NK-92 (cell line): ENCODE measurements around the gene PDE6A.

Experiments
- DNase-seq: peaks from one replicate; lab custom pipeline; 2025; ENCODE audit not compliant: unreplicated experiment; lab: John Stamatoyannopoulos, UW

Gene PDE6A

DNA sequence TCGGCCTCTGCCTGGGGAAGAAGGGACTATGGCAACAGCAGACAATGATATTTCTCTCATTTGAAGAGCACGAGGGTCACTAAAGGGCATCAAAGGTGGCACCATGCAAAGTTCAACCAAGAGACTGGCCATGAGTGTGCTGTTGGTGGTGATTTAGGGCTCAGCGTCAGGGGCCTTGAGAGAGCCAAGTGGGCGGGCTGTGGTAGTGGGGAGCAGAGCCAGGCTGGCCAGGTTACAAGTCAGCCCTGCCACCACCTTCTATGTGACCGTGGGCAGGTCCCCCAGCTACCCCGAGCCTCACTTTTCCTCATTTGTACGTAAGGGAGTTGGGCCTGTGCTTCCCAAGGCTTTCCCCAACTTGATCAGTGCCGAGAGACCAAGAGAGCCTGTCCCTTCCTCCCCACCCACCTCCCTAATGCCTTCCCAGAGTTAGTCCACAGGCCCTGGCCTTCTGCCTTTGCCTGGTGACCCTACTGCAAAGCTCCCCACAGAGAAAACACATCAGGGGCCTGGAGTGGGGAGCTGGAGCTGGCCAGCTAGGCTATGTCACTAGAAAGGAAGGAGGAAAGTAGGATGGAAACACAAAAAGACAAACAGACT is 104.3 kb downstream of the PDE6A start:
- no peak for DNase-seq

DNA sequence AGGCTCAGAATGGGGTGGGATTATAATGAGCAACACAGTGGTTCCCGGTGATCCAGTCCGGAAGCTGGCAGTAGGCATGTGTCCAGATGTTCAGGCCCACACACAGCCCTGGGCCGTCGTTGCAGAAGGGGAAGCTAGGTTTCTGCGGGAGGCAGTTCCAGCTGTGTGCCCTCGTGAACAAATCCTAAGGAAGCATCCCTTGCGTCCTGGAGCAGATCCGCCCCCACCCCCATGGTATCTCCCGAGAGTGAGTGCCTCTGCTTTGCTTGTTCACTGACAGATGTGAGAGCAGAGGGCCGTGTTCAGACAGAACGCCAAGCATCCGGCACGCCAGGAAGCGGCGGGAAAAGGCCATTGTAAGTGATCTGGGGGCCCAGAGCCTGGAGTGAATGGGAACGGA is 104.8 kb downstream of the PDE6A start:
- no peak for DNase-seq

DNA sequence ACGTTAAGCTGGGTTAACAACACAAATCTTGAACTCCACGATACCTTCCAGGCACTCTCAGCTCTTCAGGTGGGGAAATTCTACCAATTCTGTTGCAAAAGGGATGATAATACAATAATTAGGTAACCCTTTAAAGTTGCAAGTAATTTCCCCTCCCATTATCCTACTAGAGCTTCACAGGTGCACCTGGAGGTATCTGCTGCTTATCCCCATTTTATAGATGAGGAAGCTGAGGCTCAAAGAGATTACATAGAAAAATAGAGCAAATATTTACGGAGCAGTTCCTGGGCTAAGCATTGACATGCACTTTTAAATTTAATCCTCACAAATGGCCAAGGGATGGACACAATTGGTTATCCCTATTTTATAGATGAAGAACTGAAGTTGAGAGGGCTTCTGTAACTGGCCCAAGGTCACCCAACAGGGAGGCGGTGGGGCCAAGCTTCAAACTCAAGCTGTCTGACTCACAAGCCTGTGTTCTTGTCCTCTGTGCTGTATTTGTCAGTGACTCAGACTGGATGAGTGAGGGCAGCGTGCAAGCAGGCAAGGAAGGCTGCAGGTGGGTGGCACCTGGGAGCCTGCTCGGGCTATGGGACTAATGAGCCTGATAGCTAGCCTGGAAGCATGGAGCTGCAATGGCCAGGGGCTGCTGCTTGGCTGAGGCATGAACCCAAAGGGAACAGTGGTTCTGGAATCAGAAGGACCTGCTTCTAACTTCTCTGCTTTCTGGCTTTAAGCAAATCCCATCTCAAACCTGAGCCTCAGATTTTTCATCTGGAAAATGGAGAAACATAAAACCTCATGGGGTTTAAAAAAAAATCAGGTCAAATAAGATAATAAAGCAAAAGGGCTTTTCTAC is 105.5 kb downstream of the PDE6A start:
- no peak for DNase-seq

DNA sequence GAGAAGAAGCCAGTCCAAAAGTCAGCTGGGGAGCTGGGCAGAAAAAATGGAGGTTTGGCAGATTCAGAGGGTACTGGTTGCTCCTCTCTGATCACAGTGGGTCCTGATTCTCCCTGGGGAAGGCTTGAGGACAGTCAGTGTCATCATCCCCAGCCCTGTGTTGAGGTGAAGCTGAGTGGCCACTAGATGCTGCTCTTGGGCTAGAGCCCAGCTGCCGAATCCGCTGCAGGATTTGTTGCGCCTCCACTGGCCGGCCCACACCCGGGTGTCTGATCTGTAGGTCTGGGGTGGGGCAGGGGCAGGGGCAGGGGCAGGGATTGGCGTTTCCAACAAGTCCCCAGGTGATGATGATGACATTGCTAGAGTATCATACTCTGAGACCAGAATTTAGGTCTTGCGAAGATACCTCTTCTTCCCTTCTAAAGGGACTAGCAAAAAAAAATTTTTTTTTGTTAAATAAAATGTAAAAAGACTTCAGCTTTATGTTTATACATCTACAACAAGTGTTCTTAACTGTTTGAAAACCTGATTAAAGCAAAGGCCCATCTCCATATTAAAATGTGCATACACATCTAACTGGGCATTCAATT is 106.8 kb downstream of the PDE6A start:
- DNase-seq = no peak

DNA sequence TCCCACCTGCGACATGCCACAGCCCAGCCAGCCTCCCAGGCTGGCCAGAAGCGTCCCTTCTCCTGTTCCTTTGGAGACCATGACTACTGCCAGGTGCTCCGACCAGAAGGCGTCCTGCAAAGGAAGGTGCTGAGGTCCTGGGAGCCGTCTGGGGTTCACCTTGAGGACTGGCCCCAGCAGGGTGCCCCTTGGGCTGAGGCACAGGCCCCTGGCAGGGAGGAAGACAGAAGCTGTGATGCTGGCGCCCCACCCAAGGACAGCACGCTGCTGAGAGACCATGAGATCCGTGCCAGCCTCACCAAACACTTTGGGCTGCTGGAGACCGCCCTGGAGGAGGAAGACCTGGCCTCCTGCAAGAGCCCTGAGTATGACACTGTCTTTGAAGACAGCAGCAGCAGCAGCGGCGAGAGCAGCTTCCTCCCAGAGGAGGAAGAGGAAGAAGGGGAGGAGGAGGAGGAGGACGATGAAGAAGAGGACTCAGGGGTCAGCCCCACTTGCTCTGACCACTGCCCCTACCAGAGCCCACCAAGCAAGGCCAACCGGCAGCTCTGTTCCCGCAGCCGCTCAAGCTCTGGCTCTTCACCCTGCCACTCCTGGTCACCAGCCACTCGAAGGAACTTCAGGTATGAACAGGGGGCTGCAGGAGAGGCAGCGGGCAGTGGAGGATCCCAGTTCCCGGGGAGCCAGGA is 108.0 kb downstream of the PDE6A start:
- DNase-seq = no peak

DNA sequence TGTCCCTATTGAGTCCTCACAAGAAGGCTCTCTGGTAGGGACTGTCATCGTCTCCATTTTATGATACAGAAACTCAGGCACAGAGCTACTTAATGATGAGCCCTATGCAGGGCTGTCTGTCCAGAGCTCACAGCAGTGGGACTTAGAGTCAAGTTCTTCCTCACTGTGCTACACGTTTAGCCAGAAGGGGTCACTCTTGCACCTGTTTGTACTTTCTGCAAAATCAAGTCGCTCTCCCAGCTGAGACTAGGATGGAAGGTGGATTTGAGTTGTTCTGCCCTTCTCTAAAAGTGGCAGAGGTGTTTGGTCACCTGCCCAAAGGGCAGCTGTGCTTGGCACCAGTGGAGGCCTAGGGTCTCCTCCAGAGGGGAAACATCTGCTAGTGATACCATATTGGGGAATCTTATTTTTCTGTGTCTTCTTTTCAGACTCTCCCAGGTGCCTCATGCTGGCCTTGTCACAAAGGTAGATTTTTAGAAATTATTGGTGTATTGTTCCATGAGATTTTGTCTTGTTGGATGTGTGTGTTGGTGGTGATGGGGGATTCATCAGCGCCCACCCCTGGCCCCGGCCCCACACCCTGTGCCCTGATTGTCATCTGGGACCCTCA is 110.2 kb downstream of the PDE6A start:
- DNase-seq = no peak

DNA sequence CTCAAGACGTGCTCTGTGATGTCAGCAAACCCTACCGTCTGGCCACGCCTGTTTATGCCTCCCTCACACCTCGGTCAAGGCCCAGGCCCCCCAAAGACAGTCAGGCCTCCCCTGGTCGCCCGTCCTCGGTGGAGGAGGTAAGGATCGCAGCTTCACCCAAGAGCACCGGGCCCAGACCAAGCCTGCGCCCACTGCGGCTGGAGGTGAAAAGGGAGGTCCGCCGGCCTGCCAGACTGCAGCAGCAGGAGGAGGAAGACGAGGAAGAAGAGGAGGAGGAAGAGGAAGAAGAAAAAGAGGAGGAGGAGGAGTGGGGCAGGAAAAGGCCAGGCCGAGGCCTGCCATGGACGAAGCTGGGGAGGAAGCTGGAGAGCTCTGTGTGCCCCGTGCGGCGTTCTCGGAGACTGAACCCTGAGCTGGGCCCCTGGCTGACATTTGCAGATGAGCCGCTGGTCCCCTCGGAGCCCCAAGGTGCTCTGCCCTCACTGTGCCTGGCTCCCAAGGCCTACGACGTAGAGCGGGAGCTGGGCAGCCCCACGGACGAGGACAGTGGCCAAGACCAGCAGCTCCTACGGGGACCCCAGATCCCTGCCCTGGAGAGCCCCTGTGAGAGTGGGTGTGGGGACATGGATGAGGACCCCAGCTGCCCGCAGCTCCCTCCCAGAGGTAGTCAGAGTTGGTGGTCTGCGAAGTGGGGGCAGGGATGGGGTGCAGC is 111.3 kb downstream of the PDE6A start:
- no peak for DNase-seq

DNA sequence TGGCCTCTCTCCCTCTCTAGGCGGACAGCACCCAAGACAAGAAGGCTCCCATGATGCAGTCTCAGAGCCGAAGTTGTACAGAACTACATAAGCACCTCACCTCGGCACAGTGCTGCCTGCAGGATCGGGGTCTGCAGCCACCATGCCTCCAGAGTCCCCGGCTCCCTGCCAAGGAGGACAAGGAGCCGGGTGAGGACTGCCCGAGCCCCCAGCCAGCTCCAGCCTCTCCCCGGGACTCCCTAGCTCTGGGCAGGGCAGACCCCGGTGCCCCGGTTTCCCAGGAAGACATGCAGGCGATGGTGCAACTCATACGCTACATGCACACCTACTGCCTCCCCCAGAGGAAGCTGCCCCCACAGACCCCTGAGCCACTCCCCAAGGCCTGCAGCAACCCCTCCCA is 112.0 kb downstream of the PDE6A start:
- no peak for DNase-seq

DNA sequence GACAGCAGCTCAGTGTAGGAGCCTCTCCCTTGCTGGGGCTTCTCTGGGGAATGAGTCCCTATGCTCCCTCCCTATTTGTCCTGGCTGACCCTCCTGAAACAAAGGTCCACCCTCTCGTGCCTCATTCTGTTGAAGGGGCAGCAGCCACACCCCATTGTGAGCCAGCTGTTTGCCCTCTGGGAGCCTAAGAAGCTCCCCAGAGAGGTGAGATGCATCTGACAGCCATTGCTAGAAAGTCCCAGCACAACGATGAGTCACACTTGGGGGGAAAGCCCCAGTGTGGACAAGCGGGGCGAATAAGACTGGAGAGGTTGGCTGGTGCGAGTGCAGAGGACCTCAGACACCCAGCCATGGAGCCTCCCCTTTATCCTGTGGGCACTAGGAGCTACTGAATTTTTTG is 113.1 kb downstream of the PDE6A start:
- no peak for DNase-seq

DNA sequence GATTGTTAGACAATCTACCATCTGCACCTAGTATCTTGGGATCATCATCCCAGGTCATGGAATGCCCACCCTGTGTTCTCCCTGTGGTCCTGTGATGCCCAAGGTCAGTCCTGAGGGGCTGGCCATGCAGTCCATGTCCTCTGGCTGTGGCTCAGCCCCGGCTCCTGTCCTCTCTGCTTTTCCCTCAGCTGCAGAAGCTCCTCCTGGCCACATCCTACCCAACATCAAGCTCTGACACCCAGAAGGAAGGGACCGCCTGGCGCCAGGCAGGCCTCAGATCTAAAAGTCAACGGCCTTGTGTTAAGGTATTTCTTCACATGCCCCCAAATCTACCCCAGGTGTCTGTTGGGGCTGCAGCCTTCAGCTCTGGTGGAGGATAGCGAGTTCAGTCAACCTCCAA is 114.0 kb downstream of the PDE6A start:
- DNase-seq = no peak

DNA sequence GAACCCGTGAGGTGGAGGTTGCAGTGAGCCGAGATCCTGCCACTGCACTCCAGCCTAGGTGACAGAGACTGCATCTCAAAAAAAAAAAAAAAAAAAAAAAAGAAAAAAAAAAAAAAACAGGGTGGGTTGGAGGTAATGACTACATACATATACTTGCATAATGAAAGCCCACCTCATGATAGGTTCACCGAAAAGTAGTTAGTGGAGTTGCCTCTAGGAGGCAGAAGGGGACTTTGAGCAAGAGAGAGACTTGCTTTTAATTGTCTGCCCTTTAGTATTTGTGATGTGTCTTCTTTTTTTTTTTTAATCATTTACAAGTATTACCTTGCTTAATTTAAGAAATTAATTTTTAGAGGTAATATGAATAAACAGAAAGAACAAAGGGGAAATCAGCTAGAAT is 114.6 kb downstream of the PDE6A start:
- DNase-seq = no peak

DNA sequence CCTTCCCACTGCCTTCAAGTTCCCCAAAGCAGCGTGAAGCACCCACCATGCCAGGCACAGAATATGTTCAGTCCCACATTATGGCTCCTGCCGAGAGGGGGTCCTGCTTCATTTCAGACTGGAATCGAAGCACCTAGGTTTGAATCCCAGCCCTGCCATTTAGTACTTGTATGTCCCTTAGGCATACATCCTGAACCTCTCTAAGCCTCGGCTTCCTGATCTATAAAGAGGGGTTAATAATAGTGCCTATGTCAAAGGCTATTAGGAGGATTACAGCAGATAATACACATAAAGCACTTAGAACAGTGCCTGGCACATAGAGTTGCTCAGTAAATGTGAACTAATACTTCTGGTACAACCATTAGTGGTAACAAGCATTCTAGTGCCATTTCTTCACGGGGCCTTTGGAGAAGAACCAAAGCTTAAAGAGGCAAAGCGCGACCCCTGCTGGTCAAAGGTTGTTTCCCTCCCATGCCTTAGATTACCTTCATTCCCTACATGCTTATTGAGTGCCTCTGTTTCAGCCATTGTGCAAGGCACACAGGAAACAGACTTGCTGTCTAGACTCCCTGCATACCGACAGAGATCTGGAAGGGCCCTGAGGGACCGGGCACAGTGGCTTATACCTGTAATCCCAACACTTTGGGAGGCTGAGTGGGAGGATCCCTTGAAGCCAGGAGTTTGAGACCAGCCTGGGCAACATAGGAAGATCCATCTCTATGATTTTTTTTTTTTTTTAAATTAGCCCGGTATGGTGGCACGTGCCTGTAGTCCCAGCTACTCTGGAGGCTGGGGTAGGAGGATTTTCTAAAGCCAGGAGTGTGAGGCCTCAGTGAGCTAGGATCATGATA is 116.2 kb downstream of the PDE6A start:
- peak; percentile 17 for DNase-seq

DNA sequence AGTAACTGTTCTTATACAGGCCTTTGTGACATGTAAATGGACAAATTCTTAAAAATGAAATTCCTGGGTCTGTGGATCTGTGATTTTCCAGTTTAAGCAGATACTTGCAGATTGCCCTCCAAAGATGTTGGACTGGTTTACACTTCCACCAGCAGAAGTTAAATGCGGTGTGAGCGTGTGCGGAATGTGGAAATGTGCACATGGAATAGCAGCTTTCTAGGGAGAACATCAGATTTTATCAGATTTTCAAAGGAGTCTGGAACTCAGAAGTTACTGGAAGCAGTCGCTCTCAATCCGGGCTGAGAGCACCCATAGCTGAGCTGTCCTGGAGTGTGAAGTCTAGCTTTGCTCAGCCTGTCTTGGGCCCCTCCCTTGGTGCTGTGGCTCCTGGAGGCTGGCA is 117.0 kb downstream of the PDE6A start:
- no peak for DNase-seq

DNA sequence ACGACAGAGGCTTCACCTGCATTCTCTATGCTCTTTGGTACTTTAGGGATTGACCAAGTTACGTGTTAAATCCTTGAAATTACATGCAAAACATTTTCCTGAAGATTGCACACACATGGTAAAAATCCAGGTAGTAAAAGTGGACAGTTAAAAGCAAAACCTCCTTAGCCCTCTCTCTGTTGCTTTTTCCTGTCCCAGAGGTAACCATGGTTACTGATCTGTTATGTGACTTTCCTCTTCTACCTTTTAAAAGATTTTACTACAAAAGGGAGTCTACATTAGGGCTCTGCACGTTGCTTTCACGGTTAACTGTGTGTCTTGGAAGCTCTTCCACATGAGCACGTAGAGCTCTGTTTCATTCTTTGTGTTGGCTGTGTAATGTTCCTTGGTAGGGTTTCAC is 117.5 kb downstream of the PDE6A start:
- DNase-seq = no peak

DNA sequence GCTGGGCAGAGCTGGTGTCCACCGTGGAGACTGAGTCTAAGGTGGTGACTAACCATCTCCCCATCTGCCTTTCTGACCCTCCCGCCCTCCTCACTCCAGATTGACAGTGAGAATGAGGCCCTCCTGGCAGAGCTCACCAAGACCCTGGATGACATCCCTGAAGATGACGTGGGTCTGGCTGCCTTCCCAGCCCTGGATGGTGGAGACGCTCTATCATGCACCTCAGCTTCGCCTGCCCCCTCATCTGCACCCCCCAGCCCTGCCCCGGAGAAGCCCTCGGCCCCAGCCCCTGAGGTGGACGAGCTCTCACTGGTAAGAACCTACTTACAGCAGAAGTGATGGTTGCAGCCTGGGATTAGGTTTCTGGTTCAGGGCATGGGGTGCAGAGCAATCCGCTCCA is 118.0 kb downstream of the PDE6A start:
- DNase-seq = no peak

DNA sequence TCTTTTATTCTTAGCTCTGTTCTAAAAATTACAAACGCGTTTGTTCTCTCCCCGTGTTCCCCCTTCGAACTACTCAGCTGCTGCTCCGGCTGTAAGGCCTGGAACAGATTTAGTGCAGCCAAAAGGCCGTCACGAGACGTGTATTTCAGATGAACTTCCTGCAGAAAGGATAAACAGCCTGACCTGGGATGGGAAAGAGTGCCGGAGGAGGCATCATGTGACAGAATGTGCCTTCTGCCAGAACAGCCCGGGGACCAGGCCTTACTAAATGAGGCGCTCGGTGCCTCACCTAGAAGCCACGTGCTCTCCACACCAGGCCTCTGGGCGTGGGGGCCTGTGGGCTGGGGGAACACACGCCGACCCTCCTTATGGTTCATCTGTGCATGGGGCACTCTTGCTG is 119.7 kb downstream of the PDE6A start:
- no peak for DNase-seq

DNA sequence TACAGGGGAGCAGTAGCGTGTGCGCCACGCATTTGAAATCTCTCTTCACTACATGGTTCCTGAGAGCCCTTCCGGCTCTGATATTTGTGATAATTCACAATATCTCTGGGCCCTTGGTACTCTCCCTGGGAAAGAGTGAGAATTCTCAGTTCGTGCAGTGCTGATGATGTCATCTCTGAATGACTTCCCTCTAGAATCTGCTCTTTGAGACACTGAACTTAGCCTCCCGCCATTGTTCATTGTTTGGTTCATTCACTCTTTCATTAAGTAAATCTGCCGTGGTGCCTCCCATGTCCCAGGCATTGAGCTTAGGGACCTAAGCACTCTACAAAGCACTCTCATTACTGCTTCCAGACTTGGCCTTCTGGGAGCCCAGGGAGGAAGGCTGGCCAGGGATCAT is 120.5 kb downstream of the PDE6A start:
- DNase-seq = no peak

DNA sequence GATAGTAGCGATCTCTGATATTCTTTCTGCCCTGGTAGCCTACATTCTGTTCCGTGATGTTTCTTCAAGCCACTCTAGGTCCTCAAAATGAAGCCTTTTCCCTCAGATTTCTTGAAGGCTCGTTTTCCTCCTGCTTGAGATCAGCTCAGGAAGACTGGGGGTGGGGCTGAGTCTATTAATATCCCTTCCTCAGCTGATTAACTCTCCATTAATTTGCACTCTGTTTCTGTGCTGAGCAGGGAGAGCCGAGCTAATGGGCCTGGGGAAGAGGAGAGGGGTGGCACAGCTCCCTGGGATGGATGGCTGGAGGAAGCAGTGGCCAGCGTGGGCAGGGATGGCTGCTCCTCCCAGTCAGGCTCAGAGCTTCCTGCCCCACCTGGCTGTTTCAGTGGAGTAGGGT is 121.2 kb downstream of the PDE6A start:
- DNase-seq = no peak

DNA sequence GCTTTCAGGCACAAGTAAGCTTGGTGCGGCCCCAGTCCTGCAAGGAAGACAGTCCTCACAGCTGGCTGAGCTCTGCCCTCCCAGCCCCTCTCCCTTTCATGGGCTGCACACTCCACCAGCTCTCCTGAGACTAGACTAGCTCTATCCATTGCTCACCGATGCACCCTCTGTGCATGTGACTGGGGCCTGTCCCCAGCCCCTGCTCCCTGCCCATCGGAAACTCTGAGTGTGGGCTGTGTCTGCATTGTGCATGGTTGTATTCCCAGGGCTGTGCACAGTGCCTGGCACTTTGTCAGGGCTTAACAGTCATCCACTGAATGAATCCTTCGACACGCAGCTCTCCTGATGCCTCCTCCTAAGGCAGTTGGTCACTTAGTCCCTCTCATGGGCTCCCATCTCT is 122.3 kb downstream of the PDE6A start:
- no peak for DNase-seq
